OCI-LY3 (cell line): ENCODE measurements around the gene BMPR1B.

Source experiments
- H2AFZ ChIP-seq: fragments of 200-600, 300-600 bp; shearing (Covaris generic); 2 replicates; pipeline ENCODE4 v1.6.0; 2014; ENCODE audit warnings: antibody characterized with exemption, low read depth, low read length
- H3K27ac ChIP-seq: fragments of 200-600, 300-600 bp; sonication (generic); 2 replicates; pipeline ENCODE4 v1.5.1; 2014; ENCODE audit warnings: mild to moderate bottlenecking, low read length, moderate library complexity, mixed read lengths
- H3K27me3 ChIP-seq: fragments of 200-600, 300-600 bp; sonication (generic); 2 replicates; pipeline ENCODE4 v1.6.1; 2014; ENCODE audit warnings: low read depth, low read length, mixed read lengths
- H3K36me3 ChIP-seq: fragments of 200-600, 300-600 bp; sonication (generic); replicated peaks from 2 replicates; pipeline ENCODE3; 2014; ENCODE audit warnings: low read depth, low read length, mixed read lengths
- H3K4me1 ChIP-seq: fragments of 300-600, 200-600 bp; sonication (generic); 2 replicates; pipeline ENCODE4 v1.6.1; 2014; ENCODE audit warnings: low read length, mixed read lengths
- H3K4me2 ChIP-seq: fragments of 200-600, 300-600 bp; sonication (generic); 2 replicates; pipeline ENCODE4 v1.6.1; 2014; ENCODE audit warnings: low read length, mixed read lengths
- H3K4me3 ChIP-seq: fragments of 300-600, 200-600 bp; sonication (generic); 2 replicates; pipeline ENCODE4 v1.5.1; 2014; ENCODE audit warnings: antibody characterized with exemption, mild to moderate bottlenecking, low read length, moderate library complexity
- H3K79me2 ChIP-seq: fragments of 300-600, 200-600 bp; shearing (Covaris generic); 2 replicates; pipeline ENCODE4 v1.6.1; 2014; ENCODE audit warnings: mild to moderate bottlenecking, low read length, mixed read lengths
- H3K9ac ChIP-seq: fragments of 300-600, 200-600 bp; shearing (Covaris generic); 2 replicates; pipeline ENCODE4 v1.6.0; 2014; ENCODE audit warnings: mild to moderate bottlenecking, low read length, moderate library complexity
- H3K9me3 ChIP-seq: fragments of 200-600, 300-600 bp; shearing (Covaris generic); 2 replicates; pipeline ENCODE4 v1.6.1; 2014; ENCODE audit warnings: low read length, mixed read lengths; ENCODE audit not compliant: insufficient read depth
- H4K20me1 ChIP-seq: fragments of 200-600, 300-600 bp; sonication (generic); 2 replicates; pipeline ENCODE4 v1.6.1; 2016; ENCODE audit warnings: low read length, mixed read lengths; ENCODE audit not compliant: insufficient read depth
- CTCF ChIP-seq: fragments of 200-600, 300-600 bp; sonication (generic); IDR thresholded peaks from 2 replicates; pipeline ENCODE4 v1.5.1; 2014; ENCODE audit warnings: antibody characterized with exemption, low read length, low read depth
- EZH2phosphoT487 ChIP-seq: fragments of 200-600 bp; shearing (Covaris generic); IDR thresholded peaks from 2 replicates; pipeline ENCODE4 v1.6.1; 2018; ENCODE audit warnings: antibody characterized with exemption, mixed run types, low read depth

BMPR1B gene

DNA sequence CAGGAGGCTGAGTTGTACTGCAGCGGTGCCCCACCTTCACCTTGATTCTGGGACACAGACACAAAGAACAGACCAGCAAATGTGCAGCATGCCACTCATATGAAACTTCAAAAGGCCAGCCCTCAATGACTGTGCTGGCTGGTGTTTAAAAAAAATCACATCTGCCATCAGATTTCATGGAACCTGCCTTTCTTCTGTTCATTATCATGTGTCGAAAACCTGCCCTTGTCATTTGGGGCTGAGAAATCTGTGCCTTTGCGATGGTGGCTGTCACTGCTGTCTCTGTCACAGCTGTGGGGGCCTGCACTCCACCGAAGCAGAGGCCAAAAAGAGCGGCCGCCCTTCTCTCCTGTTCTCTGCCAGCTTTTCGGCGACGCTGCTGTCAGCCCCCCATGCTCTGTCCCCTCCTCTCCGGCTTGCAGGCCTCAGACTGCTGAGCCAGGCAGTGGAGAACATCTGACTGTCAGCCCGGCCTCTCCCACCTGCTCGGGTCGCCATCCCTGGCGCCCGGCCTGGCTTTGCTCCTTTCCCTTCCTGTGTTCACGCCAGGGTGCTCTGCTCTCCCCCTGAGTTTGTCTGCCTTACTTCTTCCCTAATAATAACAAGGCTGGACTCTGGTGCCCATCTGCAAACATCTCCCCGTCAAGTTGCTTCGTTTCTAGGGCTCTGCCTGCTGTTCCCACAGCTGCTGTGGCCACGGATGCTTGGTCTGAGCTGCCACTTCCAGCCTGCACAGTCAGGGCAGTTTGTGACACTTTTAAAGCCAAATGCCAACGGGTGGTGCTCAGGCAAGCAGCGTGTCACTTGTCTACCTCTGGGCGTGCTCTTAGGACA is 435.9 kb downstream of the BMPR1B start:
- Histone ChIP-seq H3K36me3 (no peaks in the 10 kb centered on the region), H4K20me1 (no peaks in the 10 kb centered on the region), H3K4me2 (no peak overlapping the region), H3K4me3 (no peak overlapping the region), H3K4me1 (no peaks in the 10 kb centered on the region), H3K27me3 (no peaks in the 10 kb centered on the region), H3K27ac (no peak overlapping the region), H3K9ac (no peak overlapping the region), H3K9me3 (no peaks in the 10 kb centered on the region), H2AFZ (no peak overlapping the region), H3K79me2 (no peaks in the 10 kb centered on the region)
- TF ChIP-seq EZH2phosphoT487 = no peak
- TF ChIP-seq CTCF = no peak

DNA sequence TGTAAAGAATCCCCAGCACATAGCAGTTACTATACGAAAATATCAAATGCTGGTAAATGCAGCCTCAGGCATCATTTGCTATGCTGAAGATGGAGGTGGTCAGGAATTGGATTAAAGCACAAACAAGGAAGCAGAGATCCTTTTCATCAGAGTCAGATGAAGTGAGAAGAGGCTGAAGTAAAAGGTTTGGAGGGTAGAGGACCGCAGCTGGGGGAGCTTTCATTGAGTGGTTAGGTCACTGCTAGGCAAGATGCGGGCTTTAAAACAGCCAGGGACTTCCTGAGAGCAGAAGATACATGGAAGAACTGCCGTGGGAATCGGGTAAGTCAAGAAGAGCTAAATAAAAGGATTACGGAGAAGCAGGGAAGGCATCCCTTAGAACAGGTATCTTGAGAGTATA is 439.6 kb downstream of the BMPR1B start:
- H3K4me3 ChIP-seq = no peak overlapping the region
- no peaks in the 10 kb centered on the region for H3K79me2 ChIP-seq
- H3K4me2 ChIP-seq = no peak overlapping the region
- H3K27ac ChIP-seq = no peak overlapping the region
- H4K20me1 ChIP-seq = no peaks in the 10 kb centered on the region
- no peak for TF ChIP-seq CTCF
- TF ChIP-seq EZH2phosphoT487 = no peak
- H3K9me3 ChIP-seq = no peaks in the 10 kb centered on the region
- H3K9ac ChIP-seq = no peak overlapping the region
- no peaks in the 10 kb centered on the region for H3K36me3 ChIP-seq
- H3K27me3 ChIP-seq = no peaks in the 10 kb centered on the region
- H3K4me1 ChIP-seq = no peaks in the 10 kb centered on the region
- H2AFZ ChIP-seq = no peak overlapping the region

GRCh38 chr4:95198961-95199360 is 441.2 kb downstream of the BMPR1B start:
- Histone ChIP-seq H2AFZ (no peak overlapping the region), H4K20me1 (no peaks in the 10 kb centered on the region), H3K79me2 (no peaks in the 10 kb centered on the region), H3K4me1 (no peaks in the 10 kb centered on the region), H3K36me3 (no peaks in the 10 kb centered on the region), H3K9me3 (no peaks in the 10 kb centered on the region), H3K4me2 (no peak overlapping the region), H3K27me3 (no peaks in the 10 kb centered on the region), H3K9ac (no peak overlapping the region), H3K27ac (no peak overlapping the region), H3K4me3 (no peak overlapping the region)
- no peak for TF ChIP-seq CTCF
- TF ChIP-seq EZH2phosphoT487 = no peak

- Histone ChIP-seq H3K9ac (no peak overlapping the region), H3K27ac (no peak overlapping the region), H3K79me2 (no peaks in the 10 kb centered on the region), H3K27me3 (no peaks in the 10 kb centered on the region), H3K4me3 (no peak overlapping the region), H3K36me3 (no peaks in the 10 kb centered on the region), H3K4me1 (no peaks in the 10 kb centered on the region), H2AFZ (no peak overlapping the region), H4K20me1 (no peaks in the 10 kb centered on the region), H3K9me3 (no peaks in the 10 kb centered on the region), H3K4me2 (no peak overlapping the region)
- TF ChIP-seq CTCF (no peak), EZH2phosphoT487 (no peak)
These were observed 446.6 kb downstream of the BMPR1B start for GRCh38 chr4:95204267-95204844.
